HepG2 (cell line): ENCODE results near the gene SPOP. TPM values are rescaled to one million over a fixed set of nuclear protein-coding genes. Genes with fewer than 3 reads are reported as not detected.

Source experiments
- ASH2L ChIP-seq: fragments of 300-600, 200-600 bp; sonication (generic); IDR thresholded peaks from 2 replicates; pipeline ENCODE4 v1.7.0; 2017; ENCODE audit warnings: low read depth, mild to moderate bottlenecking, moderate library complexity, mixed read lengths, low read length; ENCODE audit not compliant: insufficient read length
- CHD2 ChIP-seq: IDR thresholded peaks from 2 replicates; pipeline ENCODE4 v1.6.1; 2011; ENCODE audit warnings: low read depth, low read length, improper control_type of control experiment
- DMAP1 ChIP-seq: IDR thresholded peaks from 2 replicates; pipeline ENCODE4 v1.6.1; 2016
- FIP1L1 ChIP-seq: fragments of 200-400 bp; formaldehyde crosslinking; IDR thresholded peaks from 2 replicates; pipeline ENCODE4 v1.6.1; 2018; ENCODE audit warnings: low read depth, mild to moderate bottlenecking, low read length, moderate library complexity, borderline replicate concordance; ENCODE audit not compliant: insufficient read depth
- HNRNPLL ChIP-seq: fragments of 200-400 bp; formaldehyde crosslinking; IDR thresholded peaks from 2 replicates; pipeline ENCODE4 v1.6.1; 2017; ENCODE audit warnings: mild to moderate bottlenecking, low read depth, low read length; ENCODE audit not compliant: poor library complexity, severe bottlenecking
- HOXA3 ChIP-seq: sonication (generic); formaldehyde crosslinking; IDR thresholded peaks from 2 replicates; pipeline ENCODE4 v1.5.0; 2020; ENCODE audit warnings: missing genetic modification reagents
- KLF15 ChIP-seq: sonication (generic); formaldehyde crosslinking; IDR thresholded peaks from 2 replicates; pipeline ENCODE4 v1.8.1; 2023; ENCODE audit warnings: borderline replicate concordance, mild to moderate bottlenecking, inconsistent platforms, missing genetic modification reagents, mixed read lengths
- LCORL ChIP-seq, 2 experiments: fragments of 450-650 bp in 1 of 2; sonication (generic) in 1 of 2; formaldehyde crosslinking in 1 of 2; IDR thresholded peaks; 2 replicates each; pipeline versions ENCODE4 v1.5.0 to v1.6.1; 2017 to 2020; ENCODE audit warnings: antibody characterized with exemption in 1 of 2, missing genetic modification reagents in 1 of 2
- MED1 ChIP-seq: sonication (generic); formaldehyde crosslinking; IDR thresholded peaks from 2 replicates; pipeline ENCODE4 v1.4.0; 2020; ENCODE audit warnings: missing genetic modification reagents
- NCOA1 ChIP-seq: sonication (generic); formaldehyde crosslinking; IDR thresholded peaks from 2 replicates; pipeline ENCODE4 v1.9.0; 2021; ENCODE audit warnings: missing genetic modification reagents
- NCOA2 ChIP-seq: sonication (generic); formaldehyde crosslinking; IDR thresholded peaks from 2 replicates; pipeline ENCODE4 v1.8.0; 2022; ENCODE audit warnings: inconsistent platforms
- NFYB ChIP-seq: sonication (generic); formaldehyde crosslinking; IDR thresholded peaks from 2 replicates; pipeline ENCODE4 v1.4.0; 2020; ENCODE audit warnings: missing genetic modification reagents
- NONO ChIP-seq, 2 experiments: fragments of 450-650 bp in 1 of 2; sonication (generic) in 1 of 2; formaldehyde crosslinking in 1 of 2; IDR thresholded peaks in 1 of 2; conservative IDR thresholded peaks in 1 of 2; 2 replicates each; pipeline versions ENCODE4 v1.6.1 to v1.8.0; 2017 to 2022; ENCODE audit warnings: mild to moderate bottlenecking in 1 of 2, missing genetic modification reagents in 1 of 2, moderate library complexity in 1 of 2
- NR1H2 ChIP-seq: sonication (generic); formaldehyde crosslinking; IDR thresholded peaks from 2 replicates; pipeline ENCODE4 v1.8.1; 2022; ENCODE audit warnings: low read depth, missing genetic modification reagents, borderline replicate concordance
- NR2C2 ChIP-seq: sonication (generic); formaldehyde crosslinking; IDR thresholded peaks from 2 replicates; pipeline ENCODE4 v1.4.0; 2020; ENCODE audit warnings: missing genetic modification reagents, mild to moderate bottlenecking, moderate library complexity, borderline replicate concordance
- NR2F6 ChIP-seq, 2 experiments: IDR thresholded peaks; 2 replicates each; pipeline ENCODE4 v1.6.1; 2016; ENCODE audit warnings: antibody characterized with exemption in 1 of 2, mild to moderate bottlenecking in 1 of 2
- RFXANK ChIP-seq: IDR thresholded peaks from 2 replicates; pipeline ENCODE4 v1.6.1; 2016
- ZMYM4 ChIP-seq: sonication (generic); formaldehyde crosslinking; IDR thresholded peaks from 2 replicates; pipeline ENCODE4 v1.8.1; 2023; ENCODE audit warnings: mild to moderate bottlenecking, missing genetic modification reagents
- ZNF335 ChIP-seq: sonication (generic); formaldehyde crosslinking; IDR thresholded peaks from 2 replicates; pipeline ENCODE4 v1.4.0; 2020; ENCODE audit warnings: missing genetic modification reagents
- ZNF619 ChIP-seq: sonication (generic); formaldehyde crosslinking; IDR thresholded peaks from 2 replicates; pipeline ENCODE4 v1.4.0; 2020; ENCODE audit warnings: mild to moderate bottlenecking, missing genetic modification reagents
- ZSCAN20 ChIP-seq: sonication (generic); formaldehyde crosslinking; IDR thresholded peaks from 2 replicates; pipeline ENCODE4 v1.4.0; 2020; ENCODE audit warnings: missing genetic modification reagents, mild to moderate bottlenecking, borderline replicate concordance
- polyA plus RNA-seq, 8 experiments: library from polyadenylated mRNA; depleted of rRNA in 3 of 8; stranded (reverse) in 7 of 8; unstranded in 1 of 8; fragments of >200 nt; fragmentation: Illumina TruSeq in 4 of 8; extraction: Trizol in 4 of 8; gene quantifications; 2 replicates each; pipeline versions ENCODE4 v1.2.1 to v1.2.3, GENCODE V29; 2011 to 2016; ENCODE audit warnings: low read depth in 4 of 8, missing spikeins in 1 of 8, mixed read lengths in 1 of 8; ENCODE audit not compliant: insufficient read depth in 1 of 8
- total RNA-seq, 5 experiments: library from RNA; depleted of rRNA; stranded (reverse); fragments of >200 nt; fragmentation: Illumina TruSeq; extraction: Trizol; gene quantifications; 2 replicates each; pipeline ENCODE4 v1.2.3, GENCODE V29; 2016; ENCODE audit warnings: low read depth in 1 of 5
- TF ChIP-seq, protein P1 (sequence below): sonication (generic); formaldehyde crosslinking; IDR thresholded peaks from 2 replicates; pipeline ENCODE4 v1.4.0; 2020; ENCODE audit warnings: missing genetic modification reagents, borderline replicate concordance
- TF ChIP-seq, protein P2 (sequence below): IDR thresholded peaks from 2 replicates; pipeline ENCODE4 v1.6.1; 2012; ENCODE audit warnings: inconsistent platforms
- TF ChIP-seq, protein P3 (sequence below): sonication (generic); formaldehyde crosslinking; IDR thresholded peaks from 2 replicates; pipeline ENCODE4 v1.5.0; 2020; ENCODE audit warnings: mild to moderate bottlenecking, missing genetic modification reagents

The SPOP gene
- total and polyA plus RNA-seq, 2 of the 13 experiments (the other 11 are each of a cell fraction or from before 2014, with no cell fraction given), result 52.8 to 60.8 TPM

DNA sequence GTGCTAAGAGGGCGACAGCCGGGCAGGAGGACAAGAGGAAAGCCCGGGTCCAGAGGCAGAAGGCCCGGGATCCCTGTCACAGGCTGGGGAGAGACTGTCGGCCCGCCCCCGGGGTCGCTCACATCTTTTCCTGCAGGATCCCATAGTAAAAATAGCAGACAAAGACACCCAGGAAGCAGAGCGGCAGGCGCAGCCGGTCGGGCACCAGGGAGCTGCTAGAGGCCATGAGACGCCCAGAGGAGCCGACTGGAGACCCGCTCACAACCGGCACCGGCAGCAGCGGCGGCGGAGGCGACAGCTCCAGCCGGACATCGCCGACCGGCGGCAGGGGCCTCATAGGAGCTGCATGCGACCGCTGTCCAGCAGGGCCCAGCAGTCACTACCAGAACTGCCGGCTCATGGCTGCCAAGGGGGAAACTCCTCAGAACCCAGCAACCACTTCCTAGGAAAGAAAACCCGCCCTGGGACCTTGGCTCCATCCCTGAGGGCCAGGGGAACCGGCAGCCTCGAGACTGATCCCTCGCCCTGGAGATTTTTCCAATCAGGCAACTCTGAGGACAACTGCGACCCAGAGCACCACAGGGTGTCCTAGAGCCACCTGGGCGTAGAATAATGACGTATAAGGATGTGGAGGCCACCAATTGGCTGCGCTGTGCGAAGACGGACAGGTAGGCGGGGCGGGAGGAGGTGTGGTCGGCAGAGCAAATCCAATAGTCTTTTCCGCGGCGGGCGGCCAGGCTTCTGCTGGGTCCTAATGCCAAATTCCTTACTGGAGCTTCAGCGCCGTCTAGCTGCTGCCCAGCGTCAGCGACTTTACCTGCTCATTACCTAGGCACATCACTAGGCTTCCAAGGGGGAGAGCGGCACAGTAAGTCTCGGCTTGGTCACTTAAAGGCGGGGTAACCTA, 30.0 kb upstream of the SPOP start, which contains the start of gene SLC35B1 (continued):
- TF ChIP-seq, protein P1, sequence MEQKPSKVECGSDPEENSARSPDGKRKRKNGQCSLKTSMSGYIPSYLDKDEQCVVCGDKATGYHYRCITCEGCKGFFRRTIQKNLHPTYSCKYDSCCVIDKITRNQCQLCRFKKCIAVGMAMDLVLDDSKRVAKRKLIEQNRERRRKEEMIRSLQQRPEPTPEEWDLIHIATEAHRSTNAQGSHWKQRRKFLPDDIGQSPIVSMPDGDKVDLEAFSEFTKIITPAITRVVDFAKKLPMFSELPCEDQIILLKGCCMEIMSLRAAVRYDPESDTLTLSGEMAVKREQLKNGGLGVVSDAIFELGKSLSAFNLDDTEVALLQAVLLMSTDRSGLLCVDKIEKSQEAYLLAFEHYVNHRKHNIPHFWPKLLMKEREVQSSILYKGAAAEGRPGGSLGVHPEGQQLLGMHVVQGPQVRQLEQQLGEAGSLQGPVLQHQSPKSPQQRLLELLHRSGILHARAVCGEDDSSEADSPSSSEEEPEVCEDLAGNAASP (CRISPR knock-in tag), result peak; percentile 30; the same call in 1 of the 2 replicates
- TF ChIP-seq CHD2 (no peak), HOXA3 (CRISPR knock-in tag) (peak; percentile 84), HNRNPLL (peak; percentile 54), ZMYM4 (CRISPR knock-in tag) (peak; percentile 99), NR1H2 (CRISPR knock-in tag) (no peak), MED1 (CRISPR knock-in tag) (peak; percentile 69), NR2C2 (CRISPR knock-in tag) (peak; percentile 79), DMAP1 (peak; percentile 93), NCOA1 (peak; percentile 79; the same call in 1 of the 2 replicates), ZSCAN20 (CRISPR knock-in tag) (no peak), ASH2L (peak; percentile 98), ZNF335 (CRISPR knock-in tag) (peak; percentile 100), FIP1L1 (no peak), NCOA2 (CRISPR knock-in tag) (peak; percentile 14), NR2F6 (IDR thresholded peaks at IDR 0.05) (no peak), NR2F6 (CRISPR knock-in tag; IDR thresholded peaks at IDR 0.05) (0 out of 2 replicates have a peak, but pooled peaks have one; percentile 9), LCORL (IDR thresholded peaks at IDR 0.05) (no peak), LCORL (CRISPR knock-in tag; IDR thresholded peaks at IDR 0.05) (no peak; the same call in 1 of the 2 replicates), NFYB (CRISPR knock-in tag) (peak; percentile 93), KLF15 (CRISPR knock-in tag) (peak; percentile 70; the same call in 1 of the 2 replicates), NONO (IDR thresholded peaks at IDR 0.05) (no peak), NONO (CRISPR knock-in tag; conservative IDR thresholded peaks at IDR 0.05) (peak; percentile 85), RFXANK (CRISPR knock-in tag) (peak; percentile 57; the same call in 1 of the 2 replicates), ZNF619 (CRISPR knock-in tag) (no peak; the same call in 1 of the 2 replicates)
- TF ChIP-seq, protein P2, sequence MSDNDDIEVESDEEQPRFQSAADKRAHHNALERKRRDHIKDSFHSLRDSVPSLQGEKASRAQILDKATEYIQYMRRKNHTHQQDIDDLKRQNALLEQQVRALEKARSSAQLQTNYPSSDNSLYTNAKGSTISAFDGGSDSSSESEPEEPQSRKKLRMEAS, result peak; percentile 64
- TF ChIP-seq, protein P3, sequence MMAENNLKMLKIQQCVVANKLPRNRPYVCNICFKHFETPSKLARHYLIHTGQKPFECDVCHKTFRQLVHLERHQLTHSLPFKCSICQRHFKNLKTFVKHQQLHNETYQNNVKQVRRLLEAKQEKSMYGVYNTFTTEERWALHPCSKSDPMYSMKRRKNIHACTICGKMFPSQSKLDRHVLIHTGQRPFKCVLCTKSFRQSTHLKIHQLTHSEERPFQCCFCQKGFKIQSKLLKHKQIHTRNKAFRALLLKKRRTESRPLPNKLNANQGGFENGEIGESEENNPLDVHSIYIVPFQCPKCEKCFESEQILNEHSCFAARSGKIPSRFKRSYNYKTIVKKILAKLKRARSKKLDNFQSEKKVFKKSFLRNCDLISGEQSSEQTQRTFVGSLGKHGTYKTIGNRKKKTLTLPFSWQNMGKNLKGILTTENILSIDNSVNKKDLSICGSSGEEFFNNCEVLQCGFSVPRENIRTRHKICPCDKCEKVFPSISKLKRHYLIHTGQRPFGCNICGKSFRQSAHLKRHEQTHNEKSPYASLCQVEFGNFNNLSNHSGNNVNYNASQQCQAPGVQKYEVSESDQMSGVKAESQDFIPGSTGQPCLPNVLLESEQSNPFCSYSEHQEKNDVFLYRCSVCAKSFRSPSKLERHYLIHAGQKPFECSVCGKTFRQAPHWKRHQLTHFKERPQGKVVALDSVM, result peak; percentile 44; the same call in 1 of the 2 replicates
